HCT116 (cell line): ENCODE measurements around the gene ACBD4. TPM values are rescaled to one million over a fixed set of nuclear protein-coding genes. Genes with fewer than 3 reads are reported as not detected.

Source experiments
- ATAC-seq: fragments of 200-7000 bp; cut with Tn5 transposase; 2 replicates; pipeline ENCODE4 v1.9.1; 2020; ENCODE audit warnings: mild to moderate bottlenecking, moderate library complexity
- BruUV-seq: library from RNA; stranded (reverse); fragments of 400-500 nt; replicated peaks from 2 replicates; lab custom pipeline; 2021; lab: Mats Ljungman, UMichigan
- CTCF ChIA-PET: fragments of 300-600 bp; sonication (Branson Sonifier 250); formaldehyde crosslinking; loops from one replicate; lab custom pipeline; 2021; ENCODE audit warnings: antibody characterized with exemption; lab: Charles Lee
- POLR2A ChIA-PET: fragments of 300-600, 350-600 bp; sonication (Branson Sonifier 250); formaldehyde crosslinking; loops from one replicate; lab custom pipeline; 2021; ENCODE audit warnings: antibody characterized with exemption; lab: Charles Lee
- RAD21 ChIA-PET, 2 experiments: fragments of 300-600 bp; sonication (Branson Sonifier 250); formaldehyde crosslinking; loops; one replicate each; lab custom pipeline; 2023; ENCODE audit warnings: low total read pairs in 2 of 2; ENCODE audit not compliant: uncharacterized antibody in 2 of 2, unreplicated experiment in 2 of 2, low non-redundant PET in 1 of 2; lab: Charles Lee
- DNase-seq: peaks from one replicate; pipeline ENCODE4 v3.0.0-alpha.2; 2010; ENCODE audit warnings: low read depth, low spot score
- H2AFZ ChIP-seq: fragments of 200-600 bp; shearing (Covaris generic), sonication (generic); 2 replicates; pipeline ENCODE4 v1.6.1; 2017; ENCODE audit warnings: low read depth, mixed run types, mixed read lengths, antibody characterized with exemption, low read length; ENCODE audit not compliant: poor library complexity, severe bottlenecking
- H3K27ac ChIP-seq: 2 replicates; pipeline ENCODE4 v1.5.1; 2012; ENCODE audit warnings: low read depth, low read length
- H3K27me3 ChIP-seq: fragments of 200-600 bp; sonication (generic); 2 replicates; pipeline ENCODE4 v1.6.1; 2016; ENCODE audit warnings: mixed run types, low read length, mixed read lengths; ENCODE audit not compliant: insufficient read depth
- H3K36me3 ChIP-seq, 2 experiments: fragments of 200-500 bp in 1 of 2; fragments of 200-600 bp in 1 of 2; sonication (Bioruptor generic) in 1 of 2; sonication (generic) in 1 of 2; 2 replicates each; pipeline versions ENCODE4 v1.5.1 to v1.6.1; 2014 to 2016; ENCODE audit warnings: low read length in 2 of 2, inconsistent platforms in 1 of 2, mixed read lengths in 1 of 2, mixed run types in 1 of 2; ENCODE audit not compliant: insufficient read depth in 2 of 2, control insufficient read depth in 1 of 2
- H3K4me1 ChIP-seq, 2 experiments: fragments of 200-600 bp in 1 of 2; sonication (generic) in 1 of 2; 2 replicates each; pipeline versions ENCODE4 v1.5.1 to v1.6.1; 2012 to 2017; ENCODE audit warnings: low read length in 2 of 2, inconsistent platforms in 1 of 2, mild to moderate bottlenecking in 1 of 2, mixed read lengths in 1 of 2, mixed run types in 1 of 2, moderate library complexity in 1 of 2; ENCODE audit not compliant: insufficient read depth in 2 of 2, control insufficient read depth in 1 of 2
- H3K4me2 ChIP-seq: fragments of 200-600 bp; sonication (generic); 2 replicates; pipeline ENCODE4 v1.6.1; 2017; ENCODE audit warnings: mixed run types, low read length, mixed read lengths
- H3K4me3 ChIP-seq, 2 experiments: fragments of 200-600 bp in 1 of 2; sonication (generic) in 1 of 2; replicated peaks in 1 of 2; 2 replicates each; pipeline ENCODE4 v1.5.1; 2011 to 2016; ENCODE audit warnings: low read length in 2 of 2, control low read depth in 1 of 2, low read depth in 1 of 2, mild to moderate bottlenecking in 1 of 2, mixed read lengths in 1 of 2, mixed run types in 1 of 2
- H3K79me2 ChIP-seq: fragments of 200-600 bp; sonication (generic); 2 replicates; pipeline ENCODE4 v1.6.1; 2017; ENCODE audit warnings: mild to moderate bottlenecking, mixed run types, low read length, moderate library complexity, mixed read lengths; ENCODE audit not compliant: insufficient read depth
- H3K9ac ChIP-seq: fragments of 200-600 bp; sonication (generic); 2 replicates; pipeline ENCODE4 v1.6.1; 2016; ENCODE audit warnings: low read length, mixed read lengths
- H3K9me2 ChIP-seq: fragments of 200-600 bp; sonication (generic), shearing (Covaris generic); 2 replicates; pipeline ENCODE4 v1.6.1; 2017; ENCODE audit warnings: mixed run types, mild to moderate bottlenecking, moderate library complexity; ENCODE audit not compliant: insufficient read depth
- H3K9me3 ChIP-seq, 2 experiments: fragments of 200-500 bp in 1 of 2; fragments of 200-600 bp in 1 of 2; sonication (Bioruptor generic) in 1 of 2; sonication (generic) in 1 of 2; 2 replicates each; pipeline ENCODE4 v1.6.1; 2014 to 2017; ENCODE audit warnings: low read length in 2 of 2, mixed read lengths in 2 of 2, inconsistent platforms in 1 of 2, low read depth in 1 of 2, mild to moderate bottlenecking in 1 of 2, mixed run types in 1 of 2, moderate library complexity in 1 of 2; ENCODE audit not compliant: control insufficient read depth in 1 of 2, insufficient read depth in 1 of 2
- H4K20me1 ChIP-seq: fragments of 200-600 bp; sonication (generic), shearing (Covaris generic); 2 replicates; pipeline ENCODE4 v1.6.1; 2017; ENCODE audit warnings: mixed run types, mild to moderate bottlenecking, moderate library complexity; ENCODE audit not compliant: insufficient read depth
- CBX3 ChIP-seq: IDR thresholded peaks from 2 replicates; pipeline ENCODE4 v1.6.1; 2012; ENCODE audit warnings: low read depth
- CEBPB ChIP-seq: IDR thresholded peaks from 2 replicates; pipeline ENCODE4 v1.6.1; 2012; ENCODE audit warnings: low read depth
- EZH2 ChIP-seq: fragments of 200-600 bp; sonication (generic); IDR thresholded peaks from 2 replicates; pipeline ENCODE4 v1.6.1; 2017; ENCODE audit warnings: antibody characterized with exemption, mixed run types
- EZH2phosphoT487 ChIP-seq: fragments of 200-600 bp; IDR thresholded peaks from 2 replicates; pipeline ENCODE4 v1.6.1; 2018; ENCODE audit warnings: antibody characterized with exemption, borderline replicate concordance
- FOSL1 ChIP-seq: IDR thresholded peaks from 2 replicates; pipeline ENCODE4 v1.6.1; 2012; ENCODE audit warnings: low read depth
- JUND ChIP-seq: IDR thresholded peaks from 2 replicates; pipeline ENCODE4 v1.6.1; 2012
- POLR2A ChIP-seq: IDR thresholded peaks from 2 replicates; pipeline ENCODE4 v1.7.0; 2011; ENCODE audit warnings: borderline replicate concordance; ENCODE audit not compliant: insufficient read depth, insufficient read length; ENCODE audit errors: extremely low read depth
- POLR2AphosphoS5 ChIP-seq: IDR thresholded peaks from 2 replicates; pipeline ENCODE4 v1.6.1; 2011; ENCODE audit warnings: mild to moderate bottlenecking, low read depth, low read length, moderate library complexity
- RAD21 ChIP-seq: IDR thresholded peaks from 2 replicates; pipeline ENCODE4 v1.6.1; 2012; ENCODE audit warnings: low read depth, mild to moderate bottlenecking
- SP1 ChIP-seq: IDR thresholded peaks from 2 replicates; pipeline ENCODE4 v1.6.1; 2012; ENCODE audit warnings: low read depth
- SRF ChIP-seq: IDR thresholded peaks from 2 replicates; pipeline ENCODE4 v1.6.1; 2012; ENCODE audit warnings: low read depth
- YY1 ChIP-seq: IDR thresholded peaks from 2 replicates; pipeline ENCODE4 v1.6.1; 2011; ENCODE audit warnings: low read length, low read depth, moderate library complexity, mild to moderate bottlenecking; ENCODE audit not compliant: insufficient replicate concordance; ENCODE audit errors: extremely low read depth
- ZFX ChIP-seq: fragments of 450-650 bp; IDR thresholded peaks from 2 replicates; pipeline ENCODE4 v1.6.1; 2017
- intact Hi-C: fragments of 100-400 bp; cut with micrococcal nuclease; formaldehyde crosslinking; loops from 2 replicates; pipeline ENCODE4 v1.10.0; 2022
- total RNA-seq: library from RNA; stranded (reverse); gene quantifications from one replicate; pipeline ENCODE4 v1.2.1, GENCODE V29; 2021; ENCODE audit not compliant: unreplicated experiment
- TF ChIP-seq, protein P1 (sequence below): IDR thresholded peaks from 2 replicates; pipeline ENCODE4 v1.6.1; 2012
- TF ChIP-seq, protein P2 (sequence below): IDR thresholded peaks from 2 replicates; pipeline ENCODE4 v1.6.1; 2011; ENCODE audit warnings: mild to moderate bottlenecking, low read length, moderate library complexity; ENCODE audit not compliant: insufficient replicate concordance; ENCODE audit errors: extremely low read depth
- TF ChIP-seq, protein P3 (sequence below), 3 experiments: fragments of 200-600 bp in 1 of 3; sonication (generic) in 1 of 3; IDR thresholded peaks in 2 of 3; conservative IDR thresholded peaks in 1 of 3; 2 replicates each; pipeline ENCODE4 v1.5.1; 2012 to 2017; ENCODE audit warnings: low read depth in 2 of 3, low read length in 2 of 3, antibody characterized with exemption in 1 of 3, borderline replicate concordance in 1 of 3, control low read depth in 1 of 3, mild to moderate bottlenecking in 1 of 3, mixed read lengths in 1 of 3, mixed run types in 1 of 3, moderate library complexity in 1 of 3; ENCODE audit not compliant: insufficient read depth in 1 of 3
- TF ChIP-seq, protein P4 (sequence below): IDR thresholded peaks from 2 replicates; pipeline ENCODE4 v1.6.1; 2012
- TF ChIP-seq, protein P5 (sequence below): IDR thresholded peaks from 2 replicates; pipeline ENCODE4 v1.6.1; 2012; ENCODE audit warnings: low read depth

Gene ACBD4
- total RNA-seq, 1 experiment from 2014 or later: 13.6 TPM

GRCh38 chr17:45190503-45191255 lies 55.2 kb downstream of the ACBD4 start:
- DNase-seq: no peak
- TF ChIP-seq, protein P1, sequence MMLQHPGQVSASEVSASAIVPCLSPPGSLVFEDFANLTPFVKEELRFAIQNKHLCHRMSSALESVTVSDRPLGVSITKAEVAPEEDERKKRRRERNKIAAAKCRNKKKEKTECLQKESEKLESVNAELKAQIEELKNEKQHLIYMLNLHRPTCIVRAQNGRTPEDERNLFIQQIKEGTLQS: no peak
- TF ChIP-seq POLR2A (no peak), SP1 (no peak), POLR2AphosphoS5 (no peak), FOSL1 (no peak), EZH2phosphoT487 (no peak), CEBPB (no peak), SRF (no peak), RAD21 (no peak), CBX3 (no peak), ZFX (no peak), YY1 (no peak), JUND (no peak), EZH2 (no peak)
- TF ChIP-seq, protein P2, sequence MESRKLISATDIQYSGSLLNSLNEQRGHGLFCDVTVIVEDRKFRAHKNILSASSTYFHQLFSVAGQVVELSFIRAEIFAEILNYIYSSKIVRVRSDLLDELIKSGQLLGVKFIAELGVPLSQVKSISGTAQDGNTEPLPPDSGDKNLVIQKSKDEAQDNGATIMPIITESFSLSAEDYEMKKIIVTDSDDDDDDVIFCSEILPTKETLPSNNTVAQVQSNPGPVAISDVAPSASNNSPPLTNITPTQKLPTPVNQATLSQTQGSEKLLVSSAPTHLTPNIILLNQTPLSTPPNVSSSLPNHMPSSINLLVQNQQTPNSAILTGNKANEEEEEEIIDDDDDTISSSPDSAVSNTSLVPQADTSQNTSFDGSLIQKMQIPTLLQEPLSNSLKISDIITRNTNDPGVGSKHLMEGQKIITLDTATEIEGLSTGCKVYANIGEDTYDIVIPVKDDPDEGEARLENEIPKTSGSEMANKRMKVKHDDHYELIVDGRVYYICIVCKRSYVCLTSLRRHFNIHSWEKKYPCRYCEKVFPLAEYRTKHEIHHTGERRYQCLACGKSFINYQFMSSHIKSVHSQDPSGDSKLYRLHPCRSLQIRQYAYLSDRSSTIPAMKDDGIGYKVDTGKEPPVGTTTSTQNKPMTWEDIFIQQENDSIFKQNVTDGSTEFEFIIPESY: no peak
- TF ChIP-seq, protein P3, sequence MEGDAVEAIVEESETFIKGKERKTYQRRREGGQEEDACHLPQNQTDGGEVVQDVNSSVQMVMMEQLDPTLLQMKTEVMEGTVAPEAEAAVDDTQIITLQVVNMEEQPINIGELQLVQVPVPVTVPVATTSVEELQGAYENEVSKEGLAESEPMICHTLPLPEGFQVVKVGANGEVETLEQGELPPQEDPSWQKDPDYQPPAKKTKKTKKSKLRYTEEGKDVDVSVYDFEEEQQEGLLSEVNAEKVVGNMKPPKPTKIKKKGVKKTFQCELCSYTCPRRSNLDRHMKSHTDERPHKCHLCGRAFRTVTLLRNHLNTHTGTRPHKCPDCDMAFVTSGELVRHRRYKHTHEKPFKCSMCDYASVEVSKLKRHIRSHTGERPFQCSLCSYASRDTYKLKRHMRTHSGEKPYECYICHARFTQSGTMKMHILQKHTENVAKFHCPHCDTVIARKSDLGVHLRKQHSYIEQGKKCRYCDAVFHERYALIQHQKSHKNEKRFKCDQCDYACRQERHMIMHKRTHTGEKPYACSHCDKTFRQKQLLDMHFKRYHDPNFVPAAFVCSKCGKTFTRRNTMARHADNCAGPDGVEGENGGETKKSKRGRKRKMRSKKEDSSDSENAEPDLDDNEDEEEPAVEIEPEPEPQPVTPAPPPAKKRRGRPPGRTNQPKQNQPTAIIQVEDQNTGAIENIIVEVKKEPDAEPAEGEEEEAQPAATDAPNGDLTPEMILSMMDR (IDR thresholded peaks at IDR 0.05 in 2 of 3, conservative IDR thresholded peaks at IDR 0.05 in 1 of 3; ENCODE audit: borderline replicate concordance in 1 of 3, insufficient read depth in 1 of 3, low read depth in 2 of 3, low read length in 2 of 3): no peak
- TF ChIP-seq, protein P4, sequence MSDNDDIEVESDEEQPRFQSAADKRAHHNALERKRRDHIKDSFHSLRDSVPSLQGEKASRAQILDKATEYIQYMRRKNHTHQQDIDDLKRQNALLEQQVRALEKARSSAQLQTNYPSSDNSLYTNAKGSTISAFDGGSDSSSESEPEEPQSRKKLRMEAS: no peak
- TF ChIP-seq, protein P5, sequence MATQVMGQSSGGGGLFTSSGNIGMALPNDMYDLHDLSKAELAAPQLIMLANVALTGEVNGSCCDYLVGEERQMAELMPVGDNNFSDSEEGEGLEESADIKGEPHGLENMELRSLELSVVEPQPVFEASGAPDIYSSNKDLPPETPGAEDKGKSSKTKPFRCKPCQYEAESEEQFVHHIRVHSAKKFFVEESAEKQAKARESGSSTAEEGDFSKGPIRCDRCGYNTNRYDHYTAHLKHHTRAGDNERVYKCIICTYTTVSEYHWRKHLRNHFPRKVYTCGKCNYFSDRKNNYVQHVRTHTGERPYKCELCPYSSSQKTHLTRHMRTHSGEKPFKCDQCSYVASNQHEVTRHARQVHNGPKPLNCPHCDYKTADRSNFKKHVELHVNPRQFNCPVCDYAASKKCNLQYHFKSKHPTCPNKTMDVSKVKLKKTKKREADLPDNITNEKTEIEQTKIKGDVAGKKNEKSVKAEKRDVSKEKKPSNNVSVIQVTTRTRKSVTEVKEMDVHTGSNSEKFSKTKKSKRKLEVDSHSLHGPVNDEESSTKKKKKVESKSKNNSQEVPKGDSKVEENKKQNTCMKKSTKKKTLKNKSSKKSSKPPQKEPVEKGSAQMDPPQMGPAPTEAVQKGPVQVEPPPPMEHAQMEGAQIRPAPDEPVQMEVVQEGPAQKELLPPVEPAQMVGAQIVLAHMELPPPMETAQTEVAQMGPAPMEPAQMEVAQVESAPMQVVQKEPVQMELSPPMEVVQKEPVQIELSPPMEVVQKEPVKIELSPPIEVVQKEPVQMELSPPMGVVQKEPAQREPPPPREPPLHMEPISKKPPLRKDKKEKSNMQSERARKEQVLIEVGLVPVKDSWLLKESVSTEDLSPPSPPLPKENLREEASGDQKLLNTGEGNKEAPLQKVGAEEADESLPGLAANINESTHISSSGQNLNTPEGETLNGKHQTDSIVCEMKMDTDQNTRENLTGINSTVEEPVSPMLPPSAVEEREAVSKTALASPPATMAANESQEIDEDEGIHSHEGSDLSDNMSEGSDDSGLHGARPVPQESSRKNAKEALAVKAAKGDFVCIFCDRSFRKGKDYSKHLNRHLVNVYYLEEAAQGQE: no peak
- H3K4me1 ChIP-seq: peaks cover 3 to 14% of the 10 kb centered on the region in 2 experiments; a peak in 3 of 4 replicates
- ATAC-seq: no peak
- H3K27ac ChIP-seq: no peak overlapping the region
- H3K9me3 ChIP-seq: no peaks in the 10 kb centered on the region
- RAD21 ChIA-PET: no interaction called here
- no peak overlapping the region for H2AFZ ChIP-seq
- CTCF ChIA-PET: no interaction called here
- H3K36me3 ChIP-seq: no peaks in the 10 kb centered on the region
- POLR2A ChIA-PET: interaction anchor here (1.5 kb wide), 1 partner anchor 42 kb away, joined by 8 read pairs; the partner anchor contains the start of gene HEXIM1
- H3K4me2 ChIP-seq: no peak overlapping the region
- H3K27me3 ChIP-seq: no peaks in the 10 kb centered on the region
- no peak overlapping the region for H3K4me3 ChIP-seq
- no peaks in the 10 kb centered on the region for H3K9me2 ChIP-seq
- no TSS peak for BruUV-seq
- H3K9ac ChIP-seq: no peak overlapping the region
- no peaks in the 10 kb centered on the region for H4K20me1 ChIP-seq
- intact Hi-C loops: no loop called here
- H3K79me2 ChIP-seq: no peaks in the 10 kb centered on the region
